K562 (cell line): ENCODE data around the gene DIP2C. TPM values are rescaled to one million over a fixed set of nuclear protein-coding genes. Genes with fewer than 3 reads are reported as not detected.

Experiments
- ATAC-seq: fragments of 200-7000 bp; cut with Tn5 transposase; 3 replicates; pipeline ENCODE4 v1.9.1; 2020; ENCODE audit warnings: moderate library complexity
- BruUV-seq: library from RNA; stranded (reverse); fragments of 400-500 nt; replicated peaks from 2 replicates; lab custom pipeline; 2021; lab: Mats Ljungman, UMichigan
- CTCF ChIA-PET: fragments of 300-600 bp; formaldehyde crosslinking; extraction: SDS; loops from one replicate; lab custom pipeline; 2021; ENCODE audit warnings: low intra/inter-chr PET ratio; lab: Yijun Ruan, JAX
- POLR2A ChIA-PET: fragments of 300-600, 350-650 bp; sonication (Branson Sonifier 250); formaldehyde crosslinking; extraction: SDS; loops from one replicate; lab custom pipeline; 2021; ENCODE audit warnings: antibody characterized with exemption, inconsistent platforms; lab: Yijun Ruan, JAX
- DNase-seq, 4 experiments: peaks; one replicate each; pipeline versions ENCODE4 v3.0.0 to v3.0.0-alpha.2; 2011 to 2018; ENCODE audit warnings: low spot score in 3 of 4, mixed read lengths in 3 of 4; ENCODE audit errors: extremely low read depth in 1 of 4
- FAIRE-seq: peaks from 2 replicates; lab custom pipeline; 2011; peaks lifted over from hg19 to GRCh38; lab: Jason Lieb, UNC
- H2AFZ ChIP-seq: 2 replicates; pipeline ENCODE4 v1.6.0; 2011; ENCODE audit warnings: low read depth, low read length, control low read depth, inconsistent platforms
- H3K27ac ChIP-seq: fragments of 200-600 bp; 3 replicates; pipeline ENCODE4 v1.8.0; 2011; ENCODE audit warnings: low read depth, mild to moderate bottlenecking, control low read depth, inconsistent platforms, low read length, moderate library complexity, mixed read lengths; ENCODE audit errors: extremely low read depth
- H3K27me3 ChIP-seq, 2 experiments: fragments of 300-600 bp in 1 of 2; 2 replicates in 1 of 2; 3 replicates in 1 of 2; pipeline versions ENCODE4 v1.6.0 to v1.8.0; 2011; ENCODE audit warnings: inconsistent platforms in 2 of 2, low read length in 2 of 2, mild to moderate bottlenecking in 1 of 2, mixed read lengths in 1 of 2, moderate library complexity in 1 of 2; ENCODE audit not compliant: control insufficient read depth in 2 of 2, insufficient read depth in 2 of 2
- H3K36me3 ChIP-seq: fragments of 300-600 bp; 3 replicates; pipeline ENCODE4 v1.8.0; 2011; ENCODE audit warnings: mild to moderate bottlenecking, low read length, inconsistent platforms; ENCODE audit not compliant: control insufficient read depth, insufficient read depth
- H3K4me1 ChIP-seq, 2 experiments: fragments of 200-600 bp in 1 of 2; replicated peaks in 1 of 2; 2 replicates in 1 of 2; 3 replicates in 1 of 2; pipeline versions ENCODE4 v1.5.1 to v1.8.0; 2011; ENCODE audit warnings: inconsistent platforms in 2 of 2, low read length in 2 of 2, mild to moderate bottlenecking in 1 of 2, mixed read lengths in 1 of 2, moderate library complexity in 1 of 2; ENCODE audit not compliant: control insufficient read depth in 2 of 2, insufficient read depth in 2 of 2
- H3K4me2 ChIP-seq: 2 replicates; pipeline ENCODE4 v1.6.1; 2011; ENCODE audit warnings: low read length, control low read depth, inconsistent platforms, mixed read lengths; ENCODE audit not compliant: insufficient read depth
- H3K4me3 ChIP-seq: fragments of 200-600 bp; sonication (generic), shearing (Covaris generic); 2 replicates; pipeline ENCODE4 v1.5.1; 2016; ENCODE audit warnings: control low read depth, inconsistent platforms
- H3K79me2 ChIP-seq: fragments of 200-600 bp; 3 replicates; pipeline ENCODE4 v1.8.0; 2011; ENCODE audit warnings: low read length, inconsistent platforms; ENCODE audit not compliant: control insufficient read depth, insufficient read depth
- H3K9ac ChIP-seq, 2 experiments: 2 replicates each; pipeline versions ENCODE4 v1.6.0 to v1.6.1; 2011; ENCODE audit warnings: low read depth in 2 of 2, low read length in 2 of 2, control low read depth in 1 of 2, inconsistent platforms in 1 of 2, mild to moderate bottlenecking in 1 of 2, mixed read lengths in 1 of 2; ENCODE audit not compliant: insufficient read depth in 1 of 2
- H3K9me1 ChIP-seq: one replicate; pipeline ENCODE4 v1.6.0; 2011; ENCODE audit warnings: inconsistent platforms, mild to moderate bottlenecking, low read length, moderate library complexity; ENCODE audit not compliant: control insufficient read depth, insufficient read depth
- H3K9me3 ChIP-seq: replicated peaks from 2 replicates; pipeline ENCODE4 v1.5.1; 2011; ENCODE audit warnings: low read depth, low read length, inconsistent platforms; ENCODE audit not compliant: control insufficient read depth, insufficient read depth
- H4K20me1 ChIP-seq: replicated peaks from 2 replicates; pipeline ENCODE4 v1.6.1; 2011; ENCODE audit warnings: low read length, inconsistent platforms, mixed read lengths; ENCODE audit not compliant: control insufficient read depth, insufficient read depth
- FOSL1 ChIP-seq: fragments of 200-800 bp; sonication (Bioruptor generic); conservative IDR thresholded peaks from 2 replicates; pipeline ENCODE4 v1.6.1; 2016; ENCODE audit warnings: missing genetic modification characterization, missing compliant biosample characterization
- GTF2E2 ChIP-seq: fragments of 200-800 bp; sonication (Bioruptor generic); IDR thresholded peaks from 2 replicates; pipeline ENCODE4 v1.6.1; 2016; ENCODE audit warnings: missing genetic modification characterization, missing compliant biosample characterization
- KLF10 ChIP-seq: fragments of 250-450 bp; sonication (Bioruptor Pico); IDR thresholded peaks from 2 replicates; pipeline ENCODE4 v1.6.1; 2021; ENCODE audit warnings: matching md5 sums
- MCM2 ChIP-seq: fragments of 450-650 bp; IDR thresholded peaks from 2 replicates; pipeline ENCODE4 v1.6.1; 2017; ENCODE audit warnings: low read depth, mild to moderate bottlenecking
- NUFIP1 ChIP-seq: fragments of 450-650 bp; IDR thresholded peaks from 2 replicates; pipeline ENCODE4 v1.6.1; 2018; ENCODE audit not compliant: partially characterized antibody
- POLR2AphosphoS2 ChIP-seq: IDR thresholded peaks from 2 replicates; pipeline ENCODE4 v1.6.1; 2012; ENCODE audit warnings: low read length, improper control_type of control experiment
- RHOXF2B ChIP-seq: fragments of 250-450 bp; sonication (Bioruptor Pico); conservative IDR thresholded peaks from 2 replicates; pipeline ENCODE4 v1.5.1; 2021
- SOX6 ChIP-seq: fragments of 450-650 bp; IDR thresholded peaks from 2 replicates; pipeline ENCODE4 v1.6.1; 2014; ENCODE audit warnings: mild to moderate bottlenecking
- SP2 ChIP-seq: IDR thresholded peaks from 2 replicates; pipeline ENCODE4 v1.6.1; 2011; ENCODE audit warnings: mild to moderate bottlenecking, low read depth, low read length, moderate library complexity; ENCODE audit not compliant: poor library complexity, severe bottlenecking; ENCODE audit errors: extremely low read depth
- TBL1XR1 ChIP-seq, 2 experiments: IDR thresholded peaks; 2 replicates each; pipeline ENCODE4 v1.6.1; 2012; ENCODE audit warnings: improper control_type of control experiment in 2 of 2, low read length in 2 of 2, mild to moderate bottlenecking in 1 of 2
- TEAD2 ChIP-seq: fragments of 450-650 bp; IDR thresholded peaks from 2 replicates; pipeline ENCODE4 v1.6.1; 2016; ENCODE audit warnings: missing genetic modification characterization, control low read depth, missing compliant biosample characterization
- ZNF232 ChIP-seq: sonication (generic); formaldehyde crosslinking; IDR thresholded peaks from 2 replicates; pipeline ENCODE4 v1.8.0; 2022; ENCODE audit warnings: mild to moderate bottlenecking, missing genetic modification reagents
- WGBS: fragments of 100-300 bp; shearing (Covaris generic); methylation state at CpG from one replicate; pipeline ENCODE4 v1.1.6; 2016; ENCODE audit warnings: low coverage, mixed read lengths; ENCODE audit not compliant: insufficient coverage; ENCODE audit errors: missing lambda C conversion rate; 5-methylcytosine and 5-hydroxymethylcytosine counted together
- in situ Hi-C: fragments of 300-500 bp; cut with MboI; formaldehyde crosslinking; loops from 4 replicates; pipeline ENCODE4 v1.15.0; 2018; ENCODE audit warnings: inconsistent platforms, mixed read lengths
- intact Hi-C: fragments of 100-400 bp; cut with micrococcal nuclease; formaldehyde crosslinking; loops from 2 replicates; pipeline ENCODE4 v1.14.2; 2022
- polyA plus RNA-seq, 8 experiments: library from polyadenylated mRNA; depleted of rRNA in 4 of 8; stranded (reverse) in 5 of 8; unstranded in 3 of 8; fragments of >200 nt; fragmentation: Nextera tagmentation in 2 of 8; fragmentation: Illumina TruSeq in 1 of 8; extraction: Ambion mirVana in 2 of 8; extraction: Trizol in 1 of 8; gene quantifications; 2 replicates each; pipeline versions ENCODE4 v1.2.1 to v1.2.3, GENCODE V29; 2011 to 2014; ENCODE audit warnings: inconsistent platforms in 1 of 8, missing spikeins in 1 of 8
- total RNA-seq, 7 experiments: library from RNA; depleted of rRNA in 6 of 7; stranded (reverse); fragments of >200 nt in 6 of 7; fragmentation: Illumina TruSeq in 2 of 7; extraction: Trizol in 2 of 7; gene quantifications; 2 replicates each; pipeline versions ENCODE4 v1.2.1 to v1.2.3, GENCODE V29; 2011 to 2021; ENCODE audit warnings: low replicate concordance in 1 of 7
- TF ChIP-seq, protein P1 (sequence below), 2 experiments: fragments of 450-650 bp in 1 of 2; sonication (generic) in 1 of 2; formaldehyde crosslinking in 1 of 2; IDR thresholded peaks in 1 of 2; conservative IDR thresholded peaks in 1 of 2; 2 replicates each; pipeline versions ENCODE4 v1.6.1 to v1.8.1; 2016 to 2023; ENCODE audit warnings: mild to moderate bottlenecking in 2 of 2, moderate library complexity in 2 of 2, inconsistent platforms in 1 of 2, missing genetic modification reagents in 1 of 2
- TF ChIP-seq, protein P2 (sequence below): IDR thresholded peaks from 3 replicates; pipeline ENCODE4 v1.6.1; 2011; ENCODE audit warnings: borderline replicate concordance, mild to moderate bottlenecking; ENCODE audit not compliant: insufficient read length, insufficient read depth
- TF ChIP-seq, protein P3 (sequence below): sonication (generic); formaldehyde crosslinking; IDR thresholded peaks from 2 replicates; pipeline ENCODE4 v1.8.0; 2022; ENCODE audit warnings: missing genetic modification reagents, mild to moderate bottlenecking, borderline replicate concordance

Gene DIP2C
- total and polyA plus RNA-seq, 9 of the 15 experiments (the other 6 are each of a cell fraction or from before 2014, with no cell fraction given), result 0.01 TPM; not detected in 8

- FAIRE-seq, result no peak
- intact Hi-C loops, result no loop called here
- under 1% methylated on average over 15 of the region's 16 CpGs for WGBS
- TF ChIP-seq ZNF232 (no peak), GTF2E2 (tag) (no peak), KLF10 (CRISPR knock-in tag) (no peak), TBL1XR1 (IDR thresholded peaks at IDR 0.05; ENCODE audit: low read length in 2 of 2) (no peak), RHOXF2B (CRISPR knock-in tag) (no peak), NUFIP1 (no peak), SP2 (no peak), POLR2AphosphoS2 (no peak), FOSL1 (tag) (no peak), SOX6 (no peak), TEAD2 (tag) (no peak), MCM2 (no peak)
- TF ChIP-seq, protein P1, sequence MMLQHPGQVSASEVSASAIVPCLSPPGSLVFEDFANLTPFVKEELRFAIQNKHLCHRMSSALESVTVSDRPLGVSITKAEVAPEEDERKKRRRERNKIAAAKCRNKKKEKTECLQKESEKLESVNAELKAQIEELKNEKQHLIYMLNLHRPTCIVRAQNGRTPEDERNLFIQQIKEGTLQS (IDR thresholded peaks at IDR 0.05), result no peak
- TF ChIP-seq, protein P1 (CRISPR knock-in tag; conservative IDR thresholded peaks at IDR 0.05), result no peak
- TF ChIP-seq, protein P2, sequence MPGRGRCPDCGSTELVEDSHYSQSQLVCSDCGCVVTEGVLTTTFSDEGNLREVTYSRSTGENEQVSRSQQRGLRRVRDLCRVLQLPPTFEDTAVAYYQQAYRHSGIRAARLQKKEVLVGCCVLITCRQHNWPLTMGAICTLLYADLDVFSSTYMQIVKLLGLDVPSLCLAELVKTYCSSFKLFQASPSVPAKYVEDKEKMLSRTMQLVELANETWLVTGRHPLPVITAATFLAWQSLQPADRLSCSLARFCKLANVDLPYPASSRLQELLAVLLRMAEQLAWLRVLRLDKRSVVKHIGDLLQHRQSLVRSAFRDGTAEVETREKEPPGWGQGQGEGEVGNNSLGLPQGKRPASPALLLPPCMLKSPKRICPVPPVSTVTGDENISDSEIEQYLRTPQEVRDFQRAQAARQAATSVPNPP, result no peak
- TF ChIP-seq, protein P3, sequence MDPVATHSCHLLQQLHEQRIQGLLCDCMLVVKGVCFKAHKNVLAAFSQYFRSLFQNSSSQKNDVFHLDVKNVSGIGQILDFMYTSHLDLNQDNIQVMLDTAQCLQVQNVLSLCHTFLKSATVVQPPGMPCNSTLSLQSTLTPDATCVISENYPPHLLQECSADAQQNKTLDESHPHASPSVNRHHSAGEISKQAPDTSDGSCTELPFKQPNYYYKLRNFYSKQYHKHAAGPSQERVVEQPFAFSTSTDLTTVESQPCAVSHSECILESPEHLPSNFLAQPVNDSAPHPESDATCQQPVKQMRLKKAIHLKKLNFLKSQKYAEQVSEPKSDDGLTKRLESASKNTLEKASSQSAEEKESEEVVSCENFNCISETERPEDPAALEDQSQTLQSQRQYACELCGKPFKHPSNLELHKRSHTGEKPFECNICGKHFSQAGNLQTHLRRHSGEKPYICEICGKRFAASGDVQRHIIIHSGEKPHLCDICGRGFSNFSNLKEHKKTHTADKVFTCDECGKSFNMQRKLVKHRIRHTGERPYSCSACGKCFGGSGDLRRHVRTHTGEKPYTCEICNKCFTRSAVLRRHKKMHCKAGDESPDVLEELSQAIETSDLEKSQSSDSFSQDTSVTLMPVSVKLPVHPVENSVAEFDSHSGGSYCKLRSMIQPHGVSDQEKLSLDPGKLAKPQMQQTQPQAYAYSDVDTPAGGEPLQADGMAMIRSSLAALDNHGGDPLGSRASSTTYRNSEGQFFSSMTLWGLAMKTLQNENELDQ (CRISPR knock-in tag), result no peak
Measured at GRCh38 chr10:389261-389790, 300.1 kb downstream of the DIP2C start.

More at GRCh38 chr10:389261-389790, 300.1 kb downstream of the DIP2C start:
- H3K9me3 ChIP-seq, result no peaks in the 10 kb centered on the region
- no peak for DNase-seq
- H3K9me1 ChIP-seq, result no peaks in the 10 kb centered on the region
- no peak for ATAC-seq
- H3K36me3 ChIP-seq, result no peaks in the 10 kb centered on the region
- in situ Hi-C loops, result no loop called here
- H3K4me2 ChIP-seq, result no peak overlapping the region
- no peak overlapping the region for H3K4me3 ChIP-seq
- H3K4me1 ChIP-seq, result no peaks in the 10 kb centered on the region
- H3K27me3 ChIP-seq, result peaks cover 35 to 70% of the 10 kb centered on the region in 2 experiments
- H4K20me1 ChIP-seq, result peaks cover 7% of the 10 kb centered on the region; the same call in 1 of the 2 replicates
- H2AFZ ChIP-seq, result no peak overlapping the region
- ChIA-PET POLR2A (no interaction called here), CTCF (no interaction called here)
- no peak overlapping the region for H3K9ac ChIP-seq
- H3K79me2 ChIP-seq, result no peaks in the 10 kb centered on the region
- BruUV-seq, result no TSS peak
- H3K27ac ChIP-seq, result no peak overlapping the region
